ENCODE measurements around the gene RPN2. TPM values are rescaled to one million over a fixed set of nuclear protein-coding genes. Genes with fewer than 3 reads are reported as not detected.
A peak's percentile ranks its signal among the peaks of the same experiment; 100 is the strongest.

Gene RPN2
- total RNA-seq, 1 experiment from 2014 or later, result 338 TPM

DNA sequence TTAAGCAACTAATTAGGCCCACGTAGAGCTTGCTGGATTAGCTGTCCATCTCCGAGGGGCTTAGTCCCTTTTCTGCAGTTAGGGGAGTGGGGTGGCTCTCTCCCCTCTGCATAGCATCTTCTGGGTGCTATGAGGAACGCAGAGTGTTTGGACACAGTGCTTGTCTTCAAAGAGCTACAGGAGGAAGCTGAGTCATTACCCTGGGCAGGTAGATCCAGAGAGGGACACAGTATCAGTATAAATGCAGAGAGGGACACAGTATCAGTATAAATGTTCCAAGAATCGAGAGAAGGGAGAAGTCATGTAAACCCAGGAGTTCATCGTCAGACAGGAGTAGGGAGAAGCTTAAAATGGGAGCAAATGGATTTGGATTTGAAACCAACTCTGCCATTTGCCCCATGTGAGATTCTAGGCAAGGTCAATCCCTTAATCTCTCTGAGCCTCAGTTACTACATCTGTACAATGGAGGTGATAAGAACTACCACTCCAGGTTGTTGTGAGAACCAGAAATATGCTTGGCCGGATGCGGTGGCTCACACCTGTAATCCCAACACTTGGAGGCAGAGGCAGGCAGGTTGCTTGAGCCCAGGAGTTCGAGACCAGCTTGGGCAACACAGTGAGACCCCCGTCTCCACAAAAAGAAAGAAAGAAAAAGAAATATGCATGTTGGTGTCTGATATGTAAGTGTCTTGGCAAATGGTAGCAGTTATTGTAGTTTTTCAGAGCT lies 88.0 kb downstream of the RPN2 start:
- DNase-seq (ENCODE audit: low spot score), result no peak

DNA sequence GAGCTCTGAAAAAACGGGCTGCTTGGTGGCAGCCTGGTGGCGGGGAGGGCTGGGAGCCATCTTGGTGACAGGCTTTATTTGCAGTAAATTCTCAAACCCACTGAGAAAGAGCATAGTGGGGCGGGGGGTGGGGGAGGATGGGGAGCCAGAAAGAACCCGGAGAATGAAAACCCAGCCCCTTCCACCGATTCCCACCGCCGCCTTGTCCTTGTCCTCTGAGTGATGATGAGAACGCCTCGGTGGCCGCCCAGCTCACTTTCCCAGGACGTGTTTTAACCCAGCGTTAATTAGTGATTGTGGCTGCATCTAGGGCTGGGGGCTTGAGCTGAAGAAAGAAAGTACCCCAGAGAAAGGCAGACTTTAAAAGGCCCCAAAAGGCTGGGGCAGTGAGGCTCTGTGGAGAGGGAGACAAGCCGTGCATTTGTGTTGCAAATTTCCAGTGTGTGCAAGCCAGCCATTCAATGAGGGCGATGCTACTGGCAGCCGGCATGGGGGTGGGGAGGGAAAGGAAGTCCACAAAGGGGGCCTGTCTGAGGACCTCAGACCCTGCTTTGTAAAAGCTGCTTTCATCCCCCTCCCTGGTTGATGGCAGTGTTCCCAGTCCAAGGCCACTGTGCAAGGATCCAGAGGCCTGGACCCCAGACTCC lies 88.7 kb downstream of the RPN2 start:
- no peak for DNase-seq (ENCODE audit: low spot score)

GRCh38 chr20:37270576-37271420 lies 91.7 kb downstream of the RPN2 start:
- DNase-seq (ENCODE audit: low spot score), result no peak

DNA sequence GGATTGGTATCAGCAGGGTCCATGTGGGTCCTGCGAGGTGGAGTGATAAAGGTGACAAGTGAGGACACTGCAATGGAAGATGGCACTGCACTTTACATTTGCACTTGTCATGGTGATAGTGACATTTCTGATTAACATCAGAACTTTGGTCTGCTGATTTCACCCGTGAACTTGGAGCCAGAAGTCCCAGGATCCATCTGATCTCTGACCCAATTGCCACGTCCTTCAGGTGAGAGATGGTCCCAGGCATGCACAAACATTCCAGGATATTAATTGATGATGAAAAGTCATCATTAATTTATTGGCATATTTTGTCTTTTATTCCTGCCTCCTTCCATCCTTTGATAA lies 92.3 kb downstream of the RPN2 start:
- no peak for DNase-seq (ENCODE audit: low spot score)

GRCh38 chr20:37273988-37274387 lies 94.9 kb downstream of the RPN2 start:
- no peak for DNase-seq (ENCODE audit: low spot score)

DNA sequence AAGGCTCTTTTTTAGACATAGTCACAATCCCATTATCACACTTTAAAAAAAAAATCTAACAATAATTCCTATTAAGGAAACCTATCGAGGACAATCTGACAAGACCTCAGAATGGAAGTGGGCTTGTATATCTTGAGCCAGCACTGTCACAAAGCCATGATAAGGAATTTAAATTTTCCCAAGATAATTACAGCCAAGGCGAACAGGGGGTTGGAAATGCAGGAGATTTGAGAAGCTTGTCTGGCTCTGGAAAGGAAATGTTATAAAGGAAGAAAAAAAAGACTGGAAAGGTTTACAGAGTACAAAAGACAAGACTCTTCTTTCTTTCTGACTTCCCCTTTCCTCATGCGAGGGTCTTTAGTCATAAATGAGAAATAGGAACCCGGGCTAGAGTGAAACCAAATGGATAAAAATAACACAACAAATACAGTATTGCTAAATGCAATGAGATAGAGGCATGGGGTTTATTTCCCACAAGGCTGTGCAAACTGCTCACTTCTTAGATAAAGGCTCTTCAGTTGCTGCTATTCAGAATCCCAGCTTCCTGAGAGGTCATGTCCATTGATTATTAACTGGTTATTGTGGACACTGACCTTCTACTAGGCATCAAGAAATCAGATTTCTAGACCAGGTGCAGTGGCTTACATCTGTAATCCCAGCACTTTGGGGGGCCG lies 95.9 kb downstream of the RPN2 start:
- DNase-seq (ENCODE audit: low spot score), result no peak

GRCh38 chr20:37276494-37277252 lies 97.5 kb downstream of the RPN2 start:
- DNase-seq (ENCODE audit: low spot score), result peak; percentile 61

DNA sequence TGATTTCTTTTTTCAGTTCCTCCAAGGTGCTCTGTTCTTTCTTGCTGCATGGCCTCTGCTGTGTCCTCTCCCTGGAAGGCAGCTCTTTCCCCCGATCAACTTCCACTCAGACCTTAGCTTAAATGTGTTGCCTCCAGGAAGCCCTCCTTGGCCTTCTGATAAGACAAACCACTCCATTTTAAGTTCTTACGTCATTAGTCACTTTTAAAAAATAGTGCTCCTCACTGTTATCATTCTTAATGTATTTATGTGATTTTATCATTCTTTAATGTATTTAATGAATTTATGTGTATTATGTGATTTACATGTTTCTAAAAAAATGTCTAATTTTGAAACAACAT lies 98.1 kb downstream of the RPN2 start:
- no peak for DNase-seq (ENCODE audit: low spot score)

- DNase-seq (ENCODE audit: low spot score), result no peak
These were observed 99.9 kb downstream of the RPN2 start for GRCh38 chr20:37278966-37279590.

- no peak for DNase-seq (ENCODE audit: low spot score)
These were observed 100.7 kb downstream of the RPN2 start for GRCh38 chr20:37279820-37280219.

GRCh38 chr20:37280403-37280802 lies 101.3 kb downstream of the RPN2 start:
- no peak for DNase-seq (ENCODE audit: low spot score)

DNA sequence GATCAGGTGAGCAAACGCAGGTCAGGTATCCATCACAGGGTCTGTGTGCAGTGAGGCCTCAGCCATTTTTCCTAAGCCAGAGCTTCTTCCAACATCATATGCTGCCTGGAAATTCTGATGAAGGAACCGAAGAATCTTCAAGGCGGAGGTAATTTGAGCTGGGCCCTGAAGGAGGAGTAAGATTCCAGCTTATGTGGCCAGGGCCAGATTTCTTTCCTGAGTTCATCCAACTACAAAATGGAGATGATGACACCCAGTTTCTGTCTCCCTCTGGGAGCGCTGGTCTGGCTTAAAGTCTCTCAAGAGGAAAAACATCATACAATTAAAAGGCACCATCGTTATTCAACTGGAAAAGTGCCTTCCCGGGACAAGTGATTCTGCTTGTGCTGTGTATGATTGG lies 103.4 kb downstream of the RPN2 start:
- peak; percentile 60 for DNase-seq (ENCODE audit: low spot score)

DNA sequence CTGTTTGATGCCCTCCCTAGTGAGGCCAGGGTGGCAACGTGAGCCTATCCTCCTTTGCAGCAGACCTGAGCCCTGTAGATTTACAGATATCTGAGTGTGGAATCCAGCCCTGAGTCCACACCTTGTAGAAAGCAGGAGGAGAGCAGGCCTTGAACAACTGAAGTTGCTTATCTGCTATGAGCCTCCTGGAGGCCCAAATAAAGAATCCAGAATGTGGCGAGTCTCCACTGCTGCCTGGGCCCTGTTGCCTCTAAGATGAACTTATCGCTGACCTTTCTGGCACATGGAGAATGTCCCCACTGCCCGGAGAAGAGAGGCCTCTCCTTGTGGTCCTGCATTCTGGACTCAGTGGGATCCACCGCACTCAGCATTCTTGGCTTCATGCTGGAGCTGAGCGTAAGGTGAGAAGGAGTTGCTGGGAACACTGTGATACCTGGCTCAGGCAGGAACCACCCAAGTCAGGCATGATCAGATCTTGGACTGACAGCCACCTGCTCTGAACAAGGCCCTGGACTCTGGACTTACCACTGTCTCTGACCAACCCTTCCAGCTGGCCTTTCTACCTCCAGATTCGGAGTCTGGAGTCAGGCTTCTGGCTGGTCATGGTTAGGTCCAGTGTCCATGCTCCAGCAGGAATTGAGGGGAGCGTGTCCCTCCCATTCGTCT lies 104.5 kb downstream of the RPN2 start:
- DNase-seq (ENCODE audit: low spot score), result peak; percentile 76

GRCh38 chr20:37284691-37285161 lies 105.6 kb downstream of the RPN2 start:
- no peak for DNase-seq (ENCODE audit: low spot score)

GRCh38 chr20:37285664-37286374 lies 106.7 kb downstream of the RPN2 start:
- no peak for DNase-seq (ENCODE audit: low spot score)

- DNase-seq (ENCODE audit: low spot score), result no peak
These were observed 109.0 kb downstream of the RPN2 start for GRCh38 chr20:37288091-37288490.

DNA sequence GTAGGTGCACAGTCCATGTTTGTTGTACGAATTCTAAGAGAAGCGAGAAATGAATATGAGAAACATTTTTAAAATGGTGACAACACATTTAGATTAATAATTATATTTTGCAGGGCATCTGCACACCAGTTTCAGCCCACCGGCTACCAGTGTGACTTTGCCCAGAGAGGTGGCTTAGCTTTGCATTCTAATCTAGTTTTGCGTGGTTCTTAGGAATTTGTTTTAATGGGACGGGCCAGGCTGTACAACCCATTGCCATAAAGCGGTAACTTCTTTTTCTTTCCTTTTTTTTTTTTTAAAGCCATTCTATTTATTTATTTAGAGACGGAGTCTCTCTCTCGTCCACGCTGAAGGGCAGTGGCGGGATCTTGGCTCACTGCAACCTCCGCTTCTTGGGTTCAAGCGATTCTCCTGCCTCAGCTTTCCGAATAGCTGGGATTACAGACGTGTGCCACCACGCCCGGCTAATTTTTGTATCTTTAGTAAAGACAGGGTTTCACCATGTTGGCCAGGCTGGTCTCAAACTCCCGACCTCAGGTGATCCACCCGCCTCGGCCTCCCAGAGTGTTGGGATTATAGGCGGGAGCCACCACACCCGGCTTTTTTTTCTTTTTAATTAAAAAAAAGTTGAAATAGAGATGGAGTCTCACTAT lies 111.2 kb downstream of the RPN2 start:
- DNase-seq (ENCODE audit: low spot score), result no peak
